AG20443 (cell line): Measurements from ENCODE around the gene CDH26.

Experiments
- DNase-seq: peaks from one replicate; pipeline ENCODE4 v3.0.0; 2012; ENCODE audit warnings: low spot score, mixed read lengths

The CDH26 gene

GRCh38 chr20:60063739-60064380 lies 105.6 kb downstream of the CDH26 start:
- no peak for DNase-seq
